ENCODE measurements around the gene POM121L12.

POM121L12 gene

GRCh38 chr7:53035499-53036412 lies at the start of gene POM121L12:
POM121L12 (plus strand) TSS chr7:53035633; CDS start chr7:53035672, 39 bp downstream.
- Mint-ChIP-seq H3K27ac (no peak within 1 kb of the TSS), H3K9me3 (peaks cover 31% of the 10 kb centered on the region), H3K4me1 (ENCODE audit: low read depth) (no peaks in the 10 kb centered on the region), H3K36me3 (ENCODE audit: low read depth) (no peaks in the 10 kb centered on the region), H3K27me3 (no peaks in the 10 kb centered on the region), H3K4me3 (no peak within 1 kb of the TSS)
- no peak for DNase-seq

GRCh38 chr7:52992001-52992400 lies 43.4 kb upstream of the POM121L12 start:
- H3K27me3 Mint-ChIP-seq = no peaks in the 10 kb centered on the region
- no peaks in the 10 kb centered on the region for H3K4me1 Mint-ChIP-seq (ENCODE audit: low read depth)
- H3K36me3 Mint-ChIP-seq (ENCODE audit: low read depth) = no peaks in the 10 kb centered on the region
- H3K9me3 Mint-ChIP-seq = peaks cover 37% of the 10 kb centered on the region
- DNase-seq = no peak
- no peak overlapping the region for H3K27ac Mint-ChIP-seq
- H3K4me3 Mint-ChIP-seq = no peak overlapping the region

GRCh38 chr7:52992479-52993162 lies 42.8 kb upstream of the POM121L12 start:
- Mint-ChIP-seq H3K4me3 (no peak overlapping the region), H3K4me1 (ENCODE audit: low read depth) (no peaks in the 10 kb centered on the region), H3K36me3 (ENCODE audit: low read depth) (no peaks in the 10 kb centered on the region), H3K27me3 (no peaks in the 10 kb centered on the region), H3K9me3 (peaks cover 39% of the 10 kb centered on the region), H3K27ac (no peak overlapping the region)
- DNase-seq = no peak

GRCh38 chr7:52995676-52996075 lies 39.8 kb upstream of the POM121L12 start:
- Mint-ChIP-seq H3K27me3 (no peaks in the 10 kb centered on the region), H3K9me3 (peaks cover 34% of the 10 kb centered on the region), H3K4me3 (no peak overlapping the region), H3K27ac (no peak overlapping the region), H3K4me1 (ENCODE audit: low read depth) (no peaks in the 10 kb centered on the region), H3K36me3 (ENCODE audit: low read depth) (no peaks in the 10 kb centered on the region)
- DNase-seq = no peak

GRCh38 chr7:53001221-53001620 lies 34.2 kb upstream of the POM121L12 start:
- H3K27ac Mint-ChIP-seq = no peak overlapping the region
- H3K4me3 Mint-ChIP-seq = no peak overlapping the region
- H3K9me3 Mint-ChIP-seq = peaks cover 25% of the 10 kb centered on the region
- H3K27me3 Mint-ChIP-seq = no peaks in the 10 kb centered on the region
- no peaks in the 10 kb centered on the region for H3K36me3 Mint-ChIP-seq (ENCODE audit: low read depth)
- no peaks in the 10 kb centered on the region for H3K4me1 Mint-ChIP-seq (ENCODE audit: low read depth)
- DNase-seq = no peak

- Mint-ChIP-seq H3K9me3 (peaks cover 30% of the 10 kb centered on the region), H3K4me3 (no peak overlapping the region), H3K4me1 (ENCODE audit: low read depth) (no peaks in the 10 kb centered on the region), H3K36me3 (ENCODE audit: low read depth) (no peaks in the 10 kb centered on the region), H3K27ac (no peak overlapping the region), H3K27me3 (no peaks in the 10 kb centered on the region)
- no peak for DNase-seq
Measured at GRCh38 chr7:53002389-53002788, 33.0 kb upstream of the POM121L12 start.

- H3K9me3 Mint-ChIP-seq = peaks cover 26% of the 10 kb centered on the region
- H3K4me1 Mint-ChIP-seq (ENCODE audit: low read depth) = no peaks in the 10 kb centered on the region
- H3K27ac Mint-ChIP-seq = no peak overlapping the region
- DNase-seq = no peak
- no peaks in the 10 kb centered on the region for H3K36me3 Mint-ChIP-seq (ENCODE audit: low read depth)
- no peak overlapping the region for H3K4me3 Mint-ChIP-seq
- no peaks in the 10 kb centered on the region for H3K27me3 Mint-ChIP-seq
Measured at GRCh38 chr7:53003653-53004445, 31.6 kb upstream of the POM121L12 start.

GRCh38 chr7:53013925-53014324 lies 21.5 kb upstream of the POM121L12 start:
- H3K36me3 Mint-ChIP-seq (ENCODE audit: low read depth) = no peaks in the 10 kb centered on the region
- no peaks in the 10 kb centered on the region for H3K27me3 Mint-ChIP-seq
- no peak overlapping the region for H3K4me3 Mint-ChIP-seq
- DNase-seq = no peak
- H3K27ac Mint-ChIP-seq = no peak overlapping the region
- no peaks in the 10 kb centered on the region for H3K4me1 Mint-ChIP-seq (ENCODE audit: low read depth)
- H3K9me3 Mint-ChIP-seq = peaks cover 25% of the 10 kb centered on the region

- no peak for DNase-seq
- no peak overlapping the region for H3K27ac Mint-ChIP-seq
- no peaks in the 10 kb centered on the region for H3K36me3 Mint-ChIP-seq (ENCODE audit: low read depth)
- H3K9me3 Mint-ChIP-seq = peaks cover 25% of the 10 kb centered on the region
- no peak overlapping the region for H3K4me3 Mint-ChIP-seq
- no peaks in the 10 kb centered on the region for H3K4me1 Mint-ChIP-seq (ENCODE audit: low read depth)
- H3K27me3 Mint-ChIP-seq = no peaks in the 10 kb centered on the region
Measured at GRCh38 chr7:53015463-53015862, 20.0 kb upstream of the POM121L12 start.

- Mint-ChIP-seq H3K4me1 (ENCODE audit: low read depth) (no peaks in the 10 kb centered on the region), H3K9me3 (peaks cover 16% of the 10 kb centered on the region), H3K27ac (no peak overlapping the region), H3K27me3 (no peaks in the 10 kb centered on the region), H3K36me3 (ENCODE audit: low read depth) (no peaks in the 10 kb centered on the region), H3K4me3 (no peak overlapping the region)
- DNase-seq = no peak
Measured at GRCh38 chr7:53022893-53023292, 12.5 kb upstream of the POM121L12 start.

- H3K9me3 Mint-ChIP-seq = peaks cover 10% of the 10 kb centered on the region
Measured at GRCh38 chr7:53048638-53049037, 13.2 kb downstream of the POM121L12 start.

GRCh38 chr7:53050433-53050832 lies 15.0 kb downstream of the POM121L12 start:
- peaks cover 12% of the 10 kb centered on the region for H3K9me3 Mint-ChIP-seq
- no peak overlapping the region for H3K27ac Mint-ChIP-seq
- H3K4me1 Mint-ChIP-seq (ENCODE audit: low read depth) = no peaks in the 10 kb centered on the region
- H3K36me3 Mint-ChIP-seq (ENCODE audit: low read depth) = no peaks in the 10 kb centered on the region
- no peaks in the 10 kb centered on the region for H3K27me3 Mint-ChIP-seq
- DNase-seq = no peak
- H3K4me3 Mint-ChIP-seq = no peak overlapping the region

More at GRCh38 chr7:53048638-53049037, 13.2 kb downstream of the POM121L12 start:
- H3K27me3 Mint-ChIP-seq = no peaks in the 10 kb centered on the region
- H3K27ac Mint-ChIP-seq = no peak overlapping the region
- no peak overlapping the region for H3K4me3 Mint-ChIP-seq
- no peak for DNase-seq
- H3K4me1 Mint-ChIP-seq (ENCODE audit: low read depth) = no peaks in the 10 kb centered on the region
- H3K36me3 Mint-ChIP-seq (ENCODE audit: low read depth) = no peaks in the 10 kb centered on the region

- H3K4me1 Mint-ChIP-seq (ENCODE audit: low read depth) = no peaks in the 10 kb centered on the region
- no peaks in the 10 kb centered on the region for H3K36me3 Mint-ChIP-seq (ENCODE audit: low read depth)
- no peak for DNase-seq
- no peak overlapping the region for H3K27ac Mint-ChIP-seq
- H3K27me3 Mint-ChIP-seq = no peaks in the 10 kb centered on the region
- peaks cover 27% of the 10 kb centered on the region for H3K9me3 Mint-ChIP-seq
- H3K4me3 Mint-ChIP-seq = no peak overlapping the region
Measured at GRCh38 chr7:53059591-53059990, 24.2 kb downstream of the POM121L12 start.

- Mint-ChIP-seq H3K4me1 (ENCODE audit: low read depth) (no peaks in the 10 kb centered on the region), H3K9me3 (peaks cover 27% of the 10 kb centered on the region), H3K27me3 (no peaks in the 10 kb centered on the region), H3K27ac (no peak overlapping the region), H3K4me3 (no peak overlapping the region), H3K36me3 (ENCODE audit: low read depth) (no peaks in the 10 kb centered on the region)
- no peak for DNase-seq
Measured at GRCh38 chr7:53060066-53060465, 24.6 kb downstream of the POM121L12 start.
